GM12892 (cell line): ENCODE data around the gene MYO5C.

Experiments
- POLR2A ChIP-seq: IDR thresholded peaks from 2 replicates; pipeline ENCODE4 v1.6.1; 2011; ENCODE audit warnings: low read depth, low read length, control low read depth
- POLR2AphosphoS5 ChIP-seq: IDR thresholded peaks from 2 replicates; pipeline ENCODE4 v1.6.1; 2011; ENCODE audit warnings: low read depth, low read length, control low read depth
- TAF1 ChIP-seq: IDR thresholded peaks from 2 replicates; pipeline ENCODE4 v1.6.1; 2011; ENCODE audit warnings: low read depth, mild to moderate bottlenecking, control low read depth, low read length, borderline replicate concordance

- TF ChIP-seq POLR2AphosphoS5 (no peak), TAF1 (no peak), POLR2A (no peak)
Measured at GRCh38 chr15:52278135-52278534, 17.5 kb downstream of the MYO5C start.
